ENCODE results near the gene FKRP.
A peak's percentile ranks its signal among the peaks of the same experiment; 100 is the strongest.
"Not testable (repeated sequence)": the region's sequence is repeated elsewhere in the genome, so short reads cannot be mapped to it uniquely, and the experiment has no call there.

Gene FKRP

GRCh38 chr19:46745521-46746280, at the start of gene FKRP:
Gene FKRP, plus strand, starts transcription at chr19:46746057. Its CDS starts 9,394 bp downstream, at chr19:46755451.
- DNase-seq, result no peak

DNA sequence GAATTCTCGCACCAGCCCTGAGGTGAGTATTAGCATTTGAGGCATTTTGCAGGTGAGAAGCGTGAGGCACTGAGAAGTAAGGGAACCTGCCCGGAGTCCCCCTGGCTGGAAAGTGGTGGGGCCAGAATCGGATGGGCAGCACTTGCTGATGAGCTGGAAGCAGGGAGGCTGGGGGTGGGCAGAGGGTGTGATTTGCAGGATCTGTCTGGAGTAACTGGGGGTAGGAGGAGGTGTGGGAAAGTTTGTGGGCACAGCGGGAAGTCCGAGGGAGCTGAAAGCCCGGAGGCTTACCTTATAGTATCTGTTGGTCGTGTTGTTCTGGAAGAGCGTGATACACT, 49.0 kb upstream of the FKRP start:
- no peak for DNase-seq

- DNase-seq, result no peak
Observed at GRCh38 chr19:46697204-46697960, 48.5 kb upstream of the FKRP start.

DNA sequence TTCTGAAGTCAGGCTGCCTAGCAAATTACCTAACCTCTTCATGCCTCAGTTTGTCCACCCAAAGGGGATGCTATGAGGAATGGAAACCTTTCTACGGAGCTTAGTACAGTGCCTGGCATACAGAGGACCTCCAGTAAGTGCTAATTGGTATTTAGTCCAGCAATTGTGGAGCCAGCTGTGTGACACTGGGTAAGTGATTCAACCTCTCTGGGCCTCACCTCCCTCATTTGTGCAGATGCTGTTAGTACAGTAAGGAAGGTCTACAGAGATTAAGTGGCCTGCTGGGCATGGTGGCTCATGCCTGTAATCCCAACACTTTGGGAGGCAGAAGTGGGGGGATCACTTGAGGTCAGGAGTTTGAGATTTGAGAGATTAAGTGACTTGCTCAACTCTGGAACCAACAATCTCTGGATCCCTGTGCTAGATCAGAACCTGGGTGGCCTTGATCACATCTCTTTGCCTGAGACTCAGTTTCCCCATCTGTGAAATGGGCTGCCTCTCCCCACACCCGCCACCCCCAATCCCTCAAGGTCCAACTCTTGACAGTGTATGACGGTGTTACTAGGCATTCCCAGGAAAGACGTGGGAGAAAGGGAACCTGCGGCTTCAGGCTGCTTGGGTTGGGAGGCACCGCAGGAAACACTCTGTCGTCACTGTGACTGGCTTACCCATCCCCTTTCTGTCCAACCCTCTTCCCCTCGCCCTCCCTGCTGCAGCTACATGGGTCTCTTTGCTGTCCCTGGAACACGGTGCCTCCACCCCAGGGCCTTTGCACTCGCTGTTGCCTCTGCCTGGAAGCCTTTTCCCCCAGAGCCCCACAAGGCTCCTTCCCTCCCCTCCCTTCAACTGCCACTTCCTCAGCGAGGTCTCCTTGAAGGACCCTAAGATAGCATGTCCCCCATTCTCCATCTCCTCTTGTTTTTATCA, 47.2 kb upstream of the FKRP start:
- DNase-seq, result no peak

DNA sequence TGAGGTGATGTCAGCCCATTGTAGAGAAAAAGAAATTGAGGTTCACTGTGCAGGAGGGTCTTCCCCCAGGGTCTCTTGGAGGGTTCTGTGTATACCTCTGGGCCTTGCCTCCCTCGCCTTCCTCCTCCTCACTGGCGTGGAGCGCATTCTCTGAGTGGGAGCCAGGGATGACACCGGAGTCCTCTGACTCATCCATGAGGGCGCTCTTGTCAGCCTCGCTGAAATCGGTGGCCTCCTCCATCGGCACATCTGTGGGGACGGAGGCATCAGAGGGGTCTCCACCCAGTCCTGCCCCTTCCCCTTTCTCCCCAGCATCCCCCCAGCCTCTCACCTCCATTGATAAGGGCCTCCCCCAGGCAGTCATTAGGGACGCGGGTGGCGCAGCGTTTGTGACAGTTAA, 45.2 kb upstream of the FKRP start:
- no peak for DNase-seq

- peak; percentile 34 for DNase-seq
Observed at GRCh38 chr19:46704379-46705076, 41.3 kb upstream of the FKRP start.

DNA sequence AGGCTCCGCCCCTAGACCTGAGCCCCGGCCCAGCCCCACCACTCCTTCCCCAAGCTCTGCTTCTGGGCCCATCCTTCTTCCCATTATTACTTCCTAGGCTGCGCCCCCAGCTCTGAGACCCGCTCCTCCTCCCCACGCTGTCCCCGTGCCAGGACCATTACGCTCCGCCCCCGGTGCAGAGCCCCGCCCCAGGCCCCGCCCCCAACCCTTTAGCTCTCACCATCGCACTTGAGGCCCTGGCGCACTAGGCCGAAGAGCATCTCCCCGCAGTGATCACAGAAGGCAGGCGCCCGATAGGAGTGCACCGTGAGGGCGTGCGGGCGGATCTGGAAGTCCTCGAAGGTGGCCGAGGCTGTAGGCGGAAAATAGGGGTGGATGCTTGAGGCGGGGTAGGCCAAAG, 35.2 kb upstream of the FKRP start:
- no peak for DNase-seq

- DNase-seq, result not testable (repeated sequence)
Observed at GRCh38 chr19:46712768-46713338, 33.0 kb upstream of the FKRP start.

- peak; percentile 50 for DNase-seq
Observed at GRCh38 chr19:46713781-46714443, 31.9 kb upstream of the FKRP start.

DNA sequence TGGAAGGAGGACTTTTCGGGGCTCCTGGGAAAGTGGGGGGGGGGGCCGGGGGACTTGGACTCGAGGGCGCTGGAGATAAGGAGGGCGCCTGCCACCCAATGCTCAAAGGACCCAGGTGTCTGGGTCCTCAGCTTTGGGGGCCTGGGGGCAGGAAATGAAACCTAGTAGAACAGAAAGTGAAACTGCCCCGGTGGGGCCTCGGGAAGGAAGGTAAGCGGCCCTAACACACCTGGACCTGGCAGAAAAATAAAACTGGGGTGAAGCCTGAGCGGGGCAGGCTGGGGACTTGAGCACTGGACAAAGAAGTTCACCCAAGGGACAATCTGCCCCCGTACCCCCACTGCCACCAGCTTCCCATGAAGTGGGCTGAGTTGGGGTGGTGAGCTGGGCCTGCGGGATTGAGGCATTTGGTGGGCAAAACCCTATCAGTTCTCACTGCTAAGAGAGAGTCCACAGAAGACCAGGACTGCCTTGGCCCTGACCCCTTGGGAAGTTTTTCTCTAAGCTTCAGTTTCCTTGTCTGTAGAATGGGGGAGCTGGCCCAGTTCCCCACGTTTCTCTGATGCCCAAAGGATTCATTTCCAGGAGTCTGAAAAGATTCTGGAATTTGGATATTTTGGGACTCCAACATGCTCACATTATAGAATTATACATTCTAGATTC, 31.3 kb upstream of the FKRP start:
- DNase-seq, result no peak

- DNase-seq, result no peak
Observed at GRCh38 chr19:46715620-46715974, 30.3 kb upstream of the FKRP start.

DNA sequence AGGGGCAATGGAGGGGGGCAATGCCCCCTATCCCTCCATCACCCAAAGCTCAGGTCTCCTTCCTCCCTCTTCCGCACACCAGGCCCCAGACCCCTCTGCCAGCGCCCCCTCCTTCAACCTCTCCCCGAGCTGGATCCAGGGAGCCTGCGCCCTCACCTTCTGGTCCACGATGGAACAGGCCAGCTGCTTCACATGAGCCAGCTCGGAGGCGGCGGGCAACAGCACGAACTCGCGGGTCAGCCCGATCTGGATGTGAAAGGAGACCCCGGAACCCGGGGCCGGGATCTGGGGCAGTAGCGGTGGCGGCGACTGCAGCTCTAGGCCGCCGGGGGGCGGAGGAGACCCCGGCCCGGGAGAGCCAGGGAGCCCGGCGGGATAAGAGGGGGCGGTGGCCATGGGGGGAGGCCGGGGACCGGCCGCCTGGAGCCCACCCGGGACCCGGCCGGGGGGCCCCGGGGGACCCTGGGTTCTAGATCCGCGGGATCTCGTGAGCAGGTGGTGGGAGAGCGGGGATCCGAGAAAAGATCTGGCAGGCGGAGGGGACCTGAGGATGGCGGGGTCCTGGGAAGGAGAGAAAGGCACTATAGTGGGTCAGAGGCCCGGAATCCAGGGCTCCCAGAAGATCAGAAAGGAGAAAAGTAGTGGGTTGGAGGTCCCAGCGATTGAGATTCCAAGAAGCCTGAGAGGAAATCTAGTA, 29.7 kb upstream of the FKRP start:
- no peak for DNase-seq

GRCh38 chr19:46716672-46717033, 29.2 kb upstream of the FKRP start:
- DNase-seq, result no peak

DNA sequence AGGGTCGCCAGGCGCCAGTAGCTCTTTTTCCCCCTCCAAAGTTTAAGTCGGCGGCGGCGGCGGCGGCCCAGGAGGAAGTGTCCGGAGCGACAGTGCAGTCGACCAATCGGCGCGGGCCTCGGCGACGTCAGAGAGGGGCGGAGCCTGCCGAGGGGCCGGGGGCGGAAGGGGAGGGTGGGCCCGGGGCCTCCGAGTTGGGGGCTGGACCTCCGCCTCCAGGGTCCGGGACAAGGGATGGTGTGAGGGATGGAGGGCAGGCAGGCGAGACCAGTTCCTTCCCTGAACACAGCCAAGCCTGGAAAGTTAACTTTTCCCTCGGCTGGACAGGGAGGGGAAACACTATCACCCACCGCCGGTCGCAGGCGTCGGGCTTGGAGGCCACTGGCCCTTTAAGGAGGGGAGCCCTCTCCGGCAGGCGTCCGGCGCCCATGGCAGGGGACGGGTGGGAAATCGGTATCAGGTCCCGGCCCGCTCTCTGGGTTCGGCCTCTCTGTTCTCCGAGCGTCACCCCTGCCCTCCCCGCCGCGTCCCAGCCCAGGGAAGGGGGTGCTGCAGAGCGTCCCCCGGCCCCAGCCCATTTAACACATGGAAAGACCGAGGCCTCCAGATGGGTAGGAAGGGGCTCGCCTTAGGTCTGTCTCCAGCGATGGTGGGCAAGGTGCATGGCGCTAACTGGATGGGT, 28.7 kb upstream of the FKRP start, which contains the start of gene PRKD2:
TSS of gene PRKD2 (minus strand) at position 81 of the 682 bp plus-strand sequence. CDS start 744 bp downstream, outside the sequence.
- DNase-seq, result peak; percentile 32

DNA sequence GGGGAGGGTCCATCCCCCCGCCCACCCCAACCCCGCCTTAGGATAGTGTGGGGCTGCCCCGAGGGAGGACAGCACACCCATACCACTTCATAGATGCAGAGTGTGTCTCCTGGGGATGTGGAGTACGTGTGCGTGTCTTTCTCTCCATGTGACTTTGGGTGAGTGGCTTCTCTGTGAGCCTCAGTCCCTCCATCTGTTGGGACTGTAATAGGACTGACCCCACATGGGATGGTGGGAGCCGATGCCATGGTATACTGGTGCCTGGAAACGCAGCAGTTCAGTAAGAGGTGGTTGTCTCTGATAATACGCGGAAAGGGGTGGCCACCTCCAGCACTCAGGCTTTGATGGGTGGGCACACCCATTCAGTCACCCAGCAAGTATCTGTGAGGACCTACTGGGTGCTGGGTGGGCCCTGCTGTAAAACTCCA, 28.1 kb upstream of the FKRP start:
- no peak for DNase-seq

DNA sequence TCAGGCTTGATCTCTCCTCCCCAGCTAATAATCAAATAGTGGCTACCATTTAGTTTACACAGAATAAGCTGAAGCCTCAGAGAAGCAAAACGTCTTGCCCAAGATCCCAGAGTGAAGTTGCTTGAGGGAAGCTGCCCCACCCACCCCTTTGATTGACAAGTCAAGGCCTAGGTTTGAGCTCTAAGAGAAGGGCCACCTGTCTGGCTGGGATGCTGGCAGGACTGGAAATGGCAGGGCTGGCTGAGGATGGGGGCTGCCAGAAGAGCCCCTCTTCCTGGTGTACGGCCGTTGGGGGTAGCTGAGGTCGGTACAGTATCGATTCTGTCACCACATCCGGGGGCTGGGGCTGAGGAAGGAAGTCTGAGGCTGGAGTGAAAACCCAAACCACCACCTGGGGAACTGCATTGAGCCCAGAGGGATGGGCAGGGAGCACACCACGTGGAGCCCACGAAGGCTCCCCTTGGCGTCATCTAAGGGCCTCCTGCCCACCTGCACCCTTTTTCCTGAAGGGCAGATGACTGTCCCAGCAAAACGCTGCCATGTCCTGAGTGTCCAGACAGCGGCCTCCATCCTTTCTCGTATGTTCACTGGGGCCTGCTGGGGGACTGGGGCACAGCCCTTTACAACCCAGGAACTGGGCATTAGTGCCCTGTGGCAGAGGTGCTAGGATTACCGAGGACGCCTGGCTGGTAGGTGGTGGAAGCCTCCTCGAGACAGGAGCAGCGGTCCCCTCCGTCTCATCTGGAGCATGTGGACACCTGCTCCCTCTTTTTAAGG, 27.5 kb upstream of the FKRP start:
- DNase-seq, result no peak

GRCh38 chr19:46718934-46719622, 26.8 kb upstream of the FKRP start:
- DNase-seq, result no peak

Data from NCI-H1092 treated with DMSO at 0.1 percent for 48 hours (cell line).